Activated CD4-positive, alpha-beta T cell treated with anti-CD3 and anti-CD28 coated beads, Interleukin-2, amount 50 U/mL, for 24 hours (primary cell): Measurements from ENCODE around the gene SPO11.

ENCODE experiments used
- DNase-seq, 2 donors: peaks; one replicate each; pipeline ENCODE4 v3.0.0-alpha.2; 2020; ENCODE audit warnings: low read depth in 1 of 2, low spot score in 1 of 2

The SPO11 gene

GRCh38 chr20:57374343-57374930, 44.8 kb downstream of the SPO11 start:
- DNase-seq, result no peak

GRCh38 chr20:57374931-57375651, 45.5 kb downstream of the SPO11 start:
- DNase-seq, result no peak

DNA sequence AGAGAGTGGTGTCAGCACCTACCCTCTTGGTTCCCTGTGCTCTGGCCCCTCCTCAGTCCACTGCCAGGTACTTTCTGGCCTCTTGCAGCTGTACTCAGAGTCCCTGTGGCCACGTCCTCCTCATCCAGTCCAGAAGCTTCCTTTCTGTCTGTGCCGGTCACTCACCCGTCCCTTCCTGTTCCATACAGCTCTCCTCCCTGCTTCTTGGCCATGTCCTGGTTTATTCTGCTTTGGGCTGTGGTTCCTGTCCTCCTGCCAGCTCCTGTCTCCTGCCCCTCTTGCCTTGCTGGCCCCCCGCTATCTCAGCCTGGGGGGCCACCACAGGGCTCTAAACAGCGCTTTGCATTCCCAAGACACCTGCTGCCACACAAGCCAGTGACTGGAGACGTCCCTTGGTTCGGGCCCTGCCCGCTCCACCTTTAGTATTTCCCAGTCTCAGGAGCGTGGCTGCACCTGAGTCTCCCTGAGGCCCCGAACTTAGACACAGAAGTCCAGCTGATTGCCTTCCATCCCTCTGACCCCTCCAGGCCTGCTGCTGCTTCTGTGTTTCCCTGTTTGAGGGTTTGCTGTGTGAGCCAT, 46.1 kb downstream of the SPO11 start:
- DNase-seq, result no peak

GRCh38 chr20:57377350-57377749, 47.7 kb downstream of the SPO11 start:
- DNase-seq, result no peak

DNA sequence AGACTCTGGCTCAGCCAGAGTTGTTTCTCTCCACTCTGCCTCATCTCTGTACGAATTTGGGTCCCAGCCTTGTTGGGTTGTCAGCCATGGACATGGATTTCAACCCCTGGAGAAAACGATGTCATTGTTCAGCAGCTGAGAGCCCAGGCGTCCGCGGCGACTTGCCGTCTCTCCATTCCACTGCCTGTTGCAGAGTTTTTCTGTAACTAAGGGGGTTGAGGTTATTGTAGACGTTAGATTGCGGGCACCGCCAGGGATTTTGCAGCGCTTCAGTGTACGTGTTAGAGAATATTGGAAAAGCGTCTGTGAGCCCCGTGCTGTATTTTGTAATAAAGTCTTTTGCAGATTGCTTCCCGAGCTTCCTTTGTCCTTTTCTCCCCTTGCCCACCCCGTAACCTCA, 48.5 kb downstream of the SPO11 start:
- DNase-seq, result no peak

- no peak for DNase-seq
Measured at GRCh38 chr20:57378646-57379262, 49.2 kb downstream of the SPO11 start.

- no peak for DNase-seq
Measured at GRCh38 chr20:57379263-57379647, 49.7 kb downstream of the SPO11 start.

DNA sequence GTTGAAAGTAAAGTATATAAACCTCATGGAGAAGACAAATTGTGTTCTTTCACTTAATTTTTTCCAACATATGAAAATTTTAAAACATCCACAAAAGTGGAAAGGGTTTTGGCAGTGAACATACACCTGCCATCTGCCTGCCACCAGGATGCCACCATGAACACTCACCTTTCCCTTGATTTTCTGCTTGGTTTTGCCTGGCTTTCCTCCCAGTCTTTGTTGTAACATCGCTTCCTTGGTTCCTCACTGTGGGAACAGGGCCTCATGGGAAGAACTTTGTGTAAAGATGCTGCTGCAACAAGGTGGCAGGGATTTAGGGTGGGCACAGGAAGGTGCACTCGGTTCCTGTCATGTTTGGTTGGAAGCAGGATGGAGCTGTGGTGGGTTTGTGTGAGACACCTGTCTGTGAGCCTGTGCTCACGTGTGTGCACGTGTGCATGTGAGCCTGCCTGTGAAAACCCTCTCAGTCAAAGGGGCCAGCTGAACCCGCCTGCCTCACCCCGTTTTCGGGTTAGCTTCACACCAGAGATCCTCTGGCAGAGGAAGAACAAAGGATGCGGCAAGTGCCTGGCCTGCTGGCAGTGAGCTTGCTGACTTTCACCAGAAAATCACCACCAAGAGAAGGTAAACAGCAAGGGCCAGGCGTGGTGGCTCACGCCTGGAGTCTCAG, 50.6 kb downstream of the SPO11 start:
- no peak for DNase-seq

DNA sequence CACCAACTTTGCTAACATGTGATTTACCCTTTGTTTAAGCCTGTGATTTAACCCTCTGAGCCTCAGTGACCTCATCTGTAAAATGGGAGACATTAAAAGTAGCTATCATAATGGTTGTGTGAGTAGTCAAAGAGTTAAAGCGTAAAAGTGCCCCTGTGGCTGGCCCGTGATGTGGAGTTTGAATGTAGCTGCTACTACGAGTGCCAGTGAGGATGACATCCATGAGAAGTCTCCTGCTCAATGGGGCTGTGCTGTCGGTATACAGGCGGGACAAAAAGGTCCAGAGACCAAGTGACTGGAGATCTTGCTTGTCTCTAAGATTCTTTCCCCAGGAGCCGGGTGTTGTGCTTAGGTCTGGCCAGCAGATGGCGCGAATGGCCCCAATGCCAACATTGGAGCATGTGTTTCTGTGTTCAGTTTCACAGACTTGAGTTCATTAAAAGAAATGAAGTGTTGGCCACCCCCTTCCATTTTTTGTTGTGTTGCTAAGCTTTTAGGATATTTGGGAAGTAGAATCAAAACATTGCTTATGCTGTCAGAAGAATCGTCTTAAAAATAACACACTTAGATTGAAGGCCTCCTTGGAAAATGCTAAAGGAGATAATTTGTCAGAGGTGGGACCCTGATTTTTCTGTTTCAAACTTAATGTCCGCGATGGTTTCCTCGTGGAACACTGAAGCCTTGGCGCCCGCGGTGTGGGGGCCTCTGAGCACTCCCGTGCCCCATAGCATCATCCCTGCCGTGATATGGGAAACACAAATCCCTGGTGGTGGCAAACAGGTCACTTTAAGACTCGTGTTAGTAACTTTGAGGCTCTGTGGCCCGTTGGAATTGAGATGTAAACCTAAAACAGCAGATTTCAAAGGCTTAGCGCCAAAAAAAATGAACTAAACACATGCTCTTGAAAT, 52.2 kb downstream of the SPO11 start:
- DNase-seq, result peak in 1 of 2 donors; percentile 85

DNA sequence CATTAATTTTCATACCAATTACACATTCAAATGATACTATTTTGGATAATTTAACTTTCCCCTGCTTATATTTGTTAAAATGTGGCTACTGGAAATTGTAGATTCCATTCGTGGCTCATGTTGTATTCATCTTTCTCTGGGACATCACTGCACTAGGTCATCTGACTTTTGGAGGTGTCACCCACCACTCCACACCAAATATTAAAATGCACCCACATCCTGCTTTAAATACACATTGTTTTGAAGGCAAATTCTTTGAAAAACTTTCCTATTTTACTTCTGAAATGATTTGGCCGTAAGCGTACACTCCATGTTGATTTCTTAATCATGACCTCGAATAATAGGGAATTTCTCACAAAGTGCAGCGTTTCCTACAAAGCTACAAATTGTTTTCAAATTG, 52.9 kb downstream of the SPO11 start:
- DNase-seq, result no peak

DNA sequence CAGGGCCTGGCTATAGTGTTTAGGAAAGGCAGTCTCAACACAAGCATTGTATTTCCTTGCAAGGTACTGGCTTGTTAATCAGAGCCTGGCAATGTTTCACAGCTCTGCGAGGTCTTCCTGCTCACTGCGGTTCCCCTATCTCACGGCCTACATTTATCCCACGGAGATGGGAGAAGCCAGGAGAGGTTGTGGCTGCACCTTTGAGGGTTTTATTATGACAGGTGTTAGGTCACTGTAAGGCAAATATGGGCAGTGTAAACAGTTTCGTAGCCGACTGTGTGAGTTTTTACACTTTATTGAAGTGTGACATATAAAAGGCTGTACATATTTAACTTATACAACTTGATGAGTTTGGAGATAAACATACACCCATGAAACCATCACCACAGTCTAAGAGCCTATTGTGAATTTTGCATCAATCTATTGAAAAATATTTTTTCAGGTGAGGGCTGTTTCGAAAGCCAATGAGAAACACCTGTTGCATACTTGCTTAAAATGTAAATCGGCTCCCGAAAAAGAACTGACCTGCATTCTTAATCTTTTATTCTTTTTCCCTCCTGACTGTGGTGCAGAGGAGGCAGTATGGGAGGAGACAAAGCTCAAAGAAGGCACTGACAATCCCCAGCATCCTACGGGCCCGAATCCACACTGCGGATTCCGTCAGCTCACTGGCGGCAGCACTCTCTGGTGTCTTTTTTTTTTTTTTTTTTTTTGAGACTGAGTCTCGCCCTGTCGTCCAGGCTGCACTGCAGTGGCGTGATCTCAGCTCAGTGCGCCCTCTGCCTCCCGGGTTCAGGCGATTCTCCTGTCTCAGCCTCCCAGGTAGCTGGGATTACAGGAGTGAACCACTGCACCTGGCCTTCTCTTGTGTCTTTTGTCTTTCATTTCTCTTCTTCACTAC, 54.1 kb downstream of the SPO11 start:
- no peak for DNase-seq

GRCh38 chr20:57384486-57384885, 54.9 kb downstream of the SPO11 start:
- no peak for DNase-seq

DNA sequence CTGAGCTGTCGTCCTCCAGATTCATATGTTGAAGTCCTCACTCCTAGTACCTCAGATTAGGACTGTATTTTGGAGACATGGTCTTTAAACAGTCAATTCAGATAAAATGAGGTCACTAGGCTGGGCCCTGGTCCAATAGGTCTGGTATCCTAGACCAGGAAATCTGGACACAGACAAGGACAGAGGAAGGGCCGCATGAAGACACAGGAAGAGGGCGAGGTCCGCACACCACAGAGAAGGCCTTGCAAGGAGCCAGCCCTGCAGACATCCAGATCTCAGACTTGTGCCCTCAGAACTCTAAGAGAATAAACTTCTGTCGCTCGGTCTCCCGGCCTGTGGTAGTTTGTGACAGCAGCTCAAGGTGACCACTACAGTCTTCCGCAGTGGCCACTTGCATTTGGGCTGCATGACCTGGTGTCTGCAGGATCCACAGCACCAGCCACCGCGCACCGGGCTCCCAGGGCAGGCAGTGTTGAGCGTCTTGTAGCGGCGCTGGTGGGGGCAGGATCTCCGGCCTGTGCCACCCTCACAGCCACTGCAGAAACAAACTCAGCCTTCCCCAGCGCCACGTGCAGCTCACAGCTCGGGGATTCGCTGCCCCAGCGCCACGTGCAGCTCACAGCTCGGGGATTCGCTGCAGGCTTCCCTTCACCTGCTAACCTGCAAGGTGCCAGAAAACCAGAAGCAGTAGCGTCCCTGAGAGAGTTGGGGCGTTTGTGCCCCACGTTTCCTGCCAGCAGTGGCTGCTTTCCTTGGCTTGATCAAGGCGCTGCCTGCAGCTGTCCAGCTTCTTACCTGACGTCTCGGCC, 55.6 kb downstream of the SPO11 start:
- DNase-seq, result no peak

DNA sequence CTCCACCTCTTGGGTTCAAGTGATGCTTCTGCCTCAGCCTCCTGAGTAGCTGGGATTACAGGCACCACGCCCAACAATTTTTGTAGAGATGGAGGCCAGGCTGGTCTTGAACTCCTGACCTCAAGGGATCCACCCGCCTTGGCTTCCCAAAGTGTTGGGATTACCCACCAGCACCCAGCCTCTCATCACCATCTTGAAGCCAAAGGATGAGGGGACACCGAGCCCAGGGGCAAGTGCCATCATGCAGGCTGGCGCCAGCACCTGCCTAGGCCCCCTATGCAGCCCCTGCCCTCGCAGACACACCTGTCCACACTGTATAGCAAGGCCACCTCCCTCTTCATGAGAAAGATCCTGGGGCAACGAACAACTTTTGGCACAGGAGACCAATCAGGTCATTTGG, 56.3 kb downstream of the SPO11 start:
- no peak for DNase-seq

DNA sequence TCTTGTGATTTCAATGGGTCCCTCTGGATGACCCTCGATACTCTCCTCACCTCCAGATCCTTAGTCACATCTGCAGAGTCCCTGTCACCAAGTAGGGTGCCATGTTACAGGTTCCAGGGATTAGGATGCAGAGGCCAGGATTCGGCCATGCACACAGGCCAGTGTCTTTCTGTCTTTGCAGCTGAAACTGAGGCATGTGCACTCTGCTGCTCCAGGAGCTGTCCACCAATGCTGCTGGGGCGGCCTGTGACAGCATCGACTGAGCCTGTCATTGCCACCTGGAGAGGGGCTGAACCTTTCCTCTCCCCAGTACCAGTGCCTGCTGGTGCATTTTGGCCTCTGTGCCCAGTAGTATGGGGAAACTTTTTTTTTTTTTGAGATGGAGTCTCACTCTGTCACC, 57.2 kb downstream of the SPO11 start:
- no peak for DNase-seq

GRCh38 chr20:57387463-57387862, 57.9 kb downstream of the SPO11 start:
- no peak for DNase-seq

GRCh38 chr20:57387945-57388371, 58.4 kb downstream of the SPO11 start:
- DNase-seq, result no peak

DNA sequence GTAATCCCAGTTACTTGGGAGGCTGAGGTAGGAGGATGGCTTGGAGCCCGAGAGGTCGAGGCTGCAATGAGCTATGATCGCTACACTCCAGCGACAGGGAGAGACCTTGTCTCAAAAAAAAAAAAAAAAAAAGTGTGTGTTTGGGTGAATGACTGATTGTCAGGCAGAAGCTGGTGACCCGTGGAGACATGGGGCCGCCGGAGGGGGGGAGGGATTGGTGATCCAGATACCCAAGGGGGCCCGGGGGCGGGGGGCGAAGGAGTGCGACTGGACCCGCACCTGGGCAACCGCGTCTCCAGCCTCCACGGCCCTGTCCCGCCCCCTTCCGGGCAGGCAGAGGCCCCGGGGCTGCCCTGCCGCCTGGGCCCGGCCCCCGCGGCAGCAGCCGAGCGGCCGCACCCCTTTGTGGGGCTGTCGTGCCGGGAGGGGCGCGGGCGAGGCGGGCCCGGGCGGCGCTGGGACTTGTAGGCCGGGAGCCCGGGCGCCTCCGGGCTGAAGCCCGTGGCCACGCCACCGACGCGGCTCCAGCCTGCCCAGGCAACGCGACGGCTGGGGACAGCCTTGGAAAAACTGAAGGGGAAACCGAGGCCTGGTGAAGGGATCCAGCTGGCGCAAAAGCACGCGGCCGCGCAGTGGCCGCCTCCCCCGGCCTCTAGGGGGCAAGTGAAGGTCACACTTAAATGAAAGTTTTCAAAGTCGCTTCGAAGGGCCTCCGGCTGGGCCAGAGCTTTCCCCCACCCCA, 59.5 kb downstream of the SPO11 start:
- peak in 1 of 2 donors; percentile 45 for DNase-seq
